SK-N-SH treated with all-trans-retinoic acid at 6 μM for 48 hours (cell line): Measurements from ENCODE around the gene NR4A2.
A peak's percentile ranks its signal among the peaks of the same experiment; 100 is the strongest.

Experiments
- ATAC-seq: fragments of 200-7000 bp; cut with Tn5 transposase; 3 replicates; pipeline ENCODE4 v1.9.1; 2020; ENCODE audit warnings: mild to moderate bottlenecking, moderate library complexity
- ARNTL ChIP-seq: fragments of 450-650 bp; formaldehyde crosslinking; IDR thresholded peaks from 2 replicates; pipeline ENCODE4 v1.5.0; 2020; ENCODE audit warnings: low read depth, mild to moderate bottlenecking, moderate library complexity, borderline replicate concordance
- BACH2 ChIP-seq: fragments of 250-450 bp; sonication (Bioruptor Pico); IDR thresholded peaks from 2 replicates; pipeline ENCODE4 v1.9.0; 2021; ENCODE audit warnings: mild to moderate bottlenecking, borderline replicate concordance
- CSDC2 ChIP-seq: fragments of 250-450 bp; sonication (Bioruptor Pico); IDR thresholded peaks from 2 replicates; pipeline ENCODE4 v1.5.0; 2020; ENCODE audit warnings: mild to moderate bottlenecking, moderate library complexity
- ESRRG ChIP-seq: fragments of 250-450 bp; sonication (Bioruptor Pico); IDR thresholded peaks from 2 replicates; pipeline ENCODE4 v1.6.1; 2021; ENCODE audit warnings: mild to moderate bottlenecking
- ISL1 ChIP-seq: fragments of 250-450 bp; sonication (Bioruptor Pico); IDR thresholded peaks from 2 replicates; pipeline ENCODE4 v2.1.2; 2022; ENCODE audit warnings: mild to moderate bottlenecking, moderate library complexity
- OSR1 ChIP-seq: fragments of 250-450 bp; sonication (Bioruptor Pico); IDR thresholded peaks from 2 replicates; pipeline ENCODE4 v1.8.0; 2022; ENCODE audit warnings: moderate library complexity, mild to moderate bottlenecking, inconsistent platforms
- PPARA ChIP-seq: fragments of 250-450 bp; sonication (Bioruptor Pico); IDR thresholded peaks from 2 replicates; pipeline ENCODE4 v1.5.0; 2020; ENCODE audit warnings: mild to moderate bottlenecking, borderline replicate concordance
- RARB ChIP-seq: fragments of 250-450 bp; sonication (Bioruptor Pico); IDR thresholded peaks from 2 replicates; pipeline ENCODE4 v1.8.0; 2021; ENCODE audit warnings: mild to moderate bottlenecking, moderate library complexity
- SNAI2 ChIP-seq: fragments of 250-450 bp; sonication (Bioruptor Pico); IDR thresholded peaks from 2 replicates; pipeline ENCODE4 v1.5.0; 2020; ENCODE audit warnings: mild to moderate bottlenecking, moderate library complexity
- TCF4 ChIP-seq: fragments of 250-450 bp; sonication (Bioruptor Pico); IDR thresholded peaks from 2 replicates; pipeline ENCODE4 v1.8.0; 2021; ENCODE audit warnings: mild to moderate bottlenecking, moderate library complexity, borderline replicate concordance
- TOX ChIP-seq: fragments of 250-450 bp; sonication (Bioruptor Pico); IDR thresholded peaks from 2 replicates; pipeline ENCODE4 v1.8.0; 2021; ENCODE audit warnings: mild to moderate bottlenecking, moderate library complexity, borderline replicate concordance
- ZFP30 ChIP-seq: fragments of 450-650 bp; formaldehyde crosslinking; IDR thresholded peaks from 2 replicates; pipeline ENCODE4 v1.5.0; 2022; ENCODE audit warnings: mild to moderate bottlenecking, moderate library complexity
- ZNF565 ChIP-seq: fragments of 450-650 bp; formaldehyde crosslinking; conservative IDR thresholded peaks from 2 replicates; pipeline ENCODE4 v1.5.0; 2020; ENCODE audit warnings: low read depth, mild to moderate bottlenecking, moderate library complexity
- ZNF70 ChIP-seq: fragments of 450-650 bp; formaldehyde crosslinking; IDR thresholded peaks from 2 replicates; pipeline ENCODE4 v1.5.0; 2020; ENCODE audit warnings: mild to moderate bottlenecking, moderate library complexity
- ZNF8 ChIP-seq: fragments of 450-650 bp; formaldehyde crosslinking; IDR thresholded peaks from 2 replicates; pipeline ENCODE4 v1.5.0; 2020; ENCODE audit warnings: mild to moderate bottlenecking, moderate library complexity
- TF ChIP-seq, protein P1 (sequence below): fragments of 250-450 bp; sonication (Bioruptor Pico); IDR thresholded peaks from 2 replicates; pipeline ENCODE4 v1.5.1; 2020; ENCODE audit warnings: low read depth, mild to moderate bottlenecking, moderate library complexity
- TF ChIP-seq, protein P2 (sequence below): fragments of 250-450 bp; sonication (Bioruptor Pico); IDR thresholded peaks from 2 replicates; pipeline ENCODE4 v1.8.0; 2020; ENCODE audit warnings: mild to moderate bottlenecking, moderate library complexity, borderline replicate concordance
- TF ChIP-seq, protein P3 (sequence below): fragments of 250-450 bp; sonication (Bioruptor Pico); IDR thresholded peaks from 2 replicates; pipeline ENCODE4 v1.5.1; 2021; ENCODE audit warnings: mild to moderate bottlenecking, moderate library complexity
- TF ChIP-seq, protein P4 (sequence below): fragments of 250-450 bp; sonication (Bioruptor Pico); IDR thresholded peaks from 2 replicates; pipeline ENCODE4 v1.8.0; 2021; ENCODE audit warnings: low read depth, mild to moderate bottlenecking, moderate library complexity, borderline replicate concordance
- TF ChIP-seq, protein P5 (sequence below): fragments of 250-450 bp; sonication (Bioruptor Pico); IDR thresholded peaks from 2 replicates; pipeline ENCODE4 v1.5.0; 2020; ENCODE audit warnings: mild to moderate bottlenecking, moderate library complexity

The NR4A2 gene

DNA sequence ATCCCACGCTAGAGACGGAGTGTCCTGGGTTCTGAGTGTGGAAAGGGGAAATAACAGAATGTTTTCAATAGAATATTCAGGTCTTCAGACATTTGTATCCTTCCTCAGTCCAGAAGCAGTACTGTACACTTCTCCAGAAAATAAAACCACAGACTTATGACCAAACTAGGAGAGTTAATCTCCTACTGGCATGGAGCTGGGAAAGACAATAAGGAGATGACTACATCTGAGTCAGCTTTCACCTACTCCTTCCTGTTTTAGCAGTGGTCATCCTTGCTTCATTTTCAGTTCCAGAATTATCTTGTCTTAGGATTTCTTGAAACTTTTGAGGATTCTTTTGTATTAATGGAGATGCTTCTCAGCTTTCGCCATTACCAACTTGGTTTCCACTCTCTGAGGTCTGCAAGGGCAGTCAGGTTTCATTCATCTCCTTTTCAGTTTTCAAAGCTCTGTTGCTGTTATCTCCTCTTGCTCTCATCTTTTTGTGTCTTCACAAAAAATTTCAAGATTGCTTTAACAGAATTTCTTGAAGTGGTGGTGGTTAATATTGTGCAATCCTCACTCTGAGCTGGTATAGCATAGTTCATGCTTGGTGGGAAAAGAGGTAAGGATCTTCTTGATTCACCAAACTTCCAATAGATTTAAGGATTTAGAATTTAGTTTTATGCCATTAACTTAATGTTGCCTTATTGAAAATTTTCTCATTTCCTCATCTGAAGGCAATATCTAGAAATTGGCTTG, 23.7 kb upstream of the NR4A2 start:
- ATAC-seq, result no peak
- TF ChIP-seq ZNF8 (CRISPR knock-in tag), result no peak
- TF ChIP-seq, protein P1, sequence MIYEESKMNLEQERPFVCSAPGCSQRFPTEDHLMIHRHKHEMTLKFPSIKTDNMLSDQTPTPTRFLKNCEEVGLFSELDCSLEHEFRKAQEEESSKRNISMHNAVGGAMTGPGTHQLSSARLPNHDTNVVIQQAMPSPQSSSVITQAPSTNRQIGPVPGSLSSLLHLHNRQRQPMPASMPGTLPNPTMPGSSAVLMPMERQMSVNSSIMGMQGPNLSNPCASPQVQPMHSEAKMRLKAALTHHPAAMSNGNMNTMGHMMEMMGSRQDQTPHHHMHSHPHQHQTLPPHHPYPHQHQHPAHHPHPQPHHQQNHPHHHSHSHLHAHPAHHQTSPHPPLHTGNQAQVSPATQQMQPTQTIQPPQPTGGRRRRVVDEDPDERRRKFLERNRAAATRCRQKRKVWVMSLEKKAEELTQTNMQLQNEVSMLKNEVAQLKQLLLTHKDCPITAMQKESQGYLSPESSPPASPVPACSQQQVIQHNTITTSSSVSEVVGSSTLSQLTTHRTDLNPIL (CRISPR knock-in tag), result no peak
- no peak for TF ChIP-seq PPARA (CRISPR knock-in tag)
- no peak for TF ChIP-seq SNAI2 (CRISPR knock-in tag)
- TF ChIP-seq ISL1 (CRISPR knock-in tag), result no peak
- no peak for TF ChIP-seq TCF4 (CRISPR knock-in tag)
- TF ChIP-seq ZNF70 (CRISPR knock-in tag), result no peak
- no peak for TF ChIP-seq ESRRG (CRISPR knock-in tag)
- TF ChIP-seq, protein P2, sequence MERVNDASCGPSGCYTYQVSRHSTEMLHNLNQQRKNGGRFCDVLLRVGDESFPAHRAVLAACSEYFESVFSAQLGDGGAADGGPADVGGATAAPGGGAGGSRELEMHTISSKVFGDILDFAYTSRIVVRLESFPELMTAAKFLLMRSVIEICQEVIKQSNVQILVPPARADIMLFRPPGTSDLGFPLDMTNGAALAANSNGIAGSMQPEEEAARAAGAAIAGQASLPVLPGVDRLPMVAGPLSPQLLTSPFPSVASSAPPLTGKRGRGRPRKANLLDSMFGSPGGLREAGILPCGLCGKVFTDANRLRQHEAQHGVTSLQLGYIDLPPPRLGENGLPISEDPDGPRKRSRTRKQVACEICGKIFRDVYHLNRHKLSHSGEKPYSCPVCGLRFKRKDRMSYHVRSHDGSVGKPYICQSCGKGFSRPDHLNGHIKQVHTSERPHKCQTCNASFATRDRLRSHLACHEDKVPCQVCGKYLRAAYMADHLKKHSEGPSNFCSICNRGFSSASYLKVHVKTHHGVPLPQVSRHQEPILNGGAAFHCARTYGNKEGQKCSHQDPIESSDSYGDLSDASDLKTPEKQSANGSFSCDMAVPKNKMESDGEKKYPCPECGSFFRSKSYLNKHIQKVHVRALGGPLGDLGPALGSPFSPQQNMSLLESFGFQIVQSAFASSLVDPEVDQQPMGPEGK (CRISPR knock-in tag), result no peak
- TF ChIP-seq ZNF565 (CRISPR knock-in tag), result no peak
- TF ChIP-seq, protein P3, sequence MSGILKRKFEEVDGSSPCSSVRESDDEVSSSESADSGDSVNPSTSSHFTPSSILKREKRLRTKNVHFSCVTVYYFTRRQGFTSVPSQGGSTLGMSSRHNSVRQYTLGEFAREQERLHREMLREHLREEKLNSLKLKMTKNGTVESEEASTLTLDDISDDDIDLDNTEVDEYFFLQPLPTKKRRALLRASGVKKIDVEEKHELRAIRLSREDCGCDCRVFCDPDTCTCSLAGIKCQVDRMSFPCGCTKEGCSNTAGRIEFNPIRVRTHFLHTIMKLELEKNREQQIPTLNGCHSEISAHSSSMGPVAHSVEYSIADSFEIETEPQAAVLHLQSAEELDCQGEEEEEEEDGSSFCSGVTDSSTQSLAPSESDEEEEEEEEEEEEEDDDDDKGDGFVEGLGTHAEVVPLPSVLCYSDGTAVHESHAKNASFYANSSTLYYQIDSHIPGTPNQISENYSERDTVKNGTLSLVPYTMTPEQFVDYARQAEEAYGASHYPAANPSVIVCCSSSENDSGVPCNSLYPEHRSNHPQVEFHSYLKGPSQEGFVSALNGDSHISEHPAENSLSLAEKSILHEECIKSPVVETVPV (CRISPR knock-in tag), result no peak
- no peak for TF ChIP-seq TOX (CRISPR knock-in tag)
- no peak for TF ChIP-seq ZFP30 (CRISPR knock-in tag)
- TF ChIP-seq, protein P4, sequence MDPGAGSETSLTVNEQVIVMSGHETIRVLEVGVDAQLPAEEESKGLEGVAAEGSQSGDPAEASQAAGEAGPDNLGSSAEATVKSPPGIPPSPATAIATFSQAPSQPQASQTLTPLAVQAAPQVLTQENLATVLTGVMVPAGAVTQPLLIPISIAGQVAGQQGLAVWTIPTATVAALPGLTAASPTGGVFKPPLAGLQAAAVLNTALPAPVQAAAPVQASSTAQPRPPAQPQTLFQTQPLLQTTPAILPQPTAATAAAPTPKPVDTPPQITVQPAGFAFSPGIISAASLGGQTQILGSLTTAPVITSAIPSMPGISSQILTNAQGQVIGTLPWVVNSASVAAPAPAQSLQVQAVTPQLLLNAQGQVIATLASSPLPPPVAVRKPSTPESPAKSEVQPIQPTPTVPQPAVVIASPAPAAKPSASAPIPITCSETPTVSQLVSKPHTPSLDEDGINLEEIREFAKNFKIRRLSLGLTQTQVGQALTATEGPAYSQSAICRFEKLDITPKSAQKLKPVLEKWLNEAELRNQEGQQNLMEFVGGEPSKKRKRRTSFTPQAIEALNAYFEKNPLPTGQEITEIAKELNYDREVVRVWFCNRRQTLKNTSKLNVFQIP, result no peak
- TF ChIP-seq BACH2 (CRISPR knock-in tag), result no peak

DNA sequence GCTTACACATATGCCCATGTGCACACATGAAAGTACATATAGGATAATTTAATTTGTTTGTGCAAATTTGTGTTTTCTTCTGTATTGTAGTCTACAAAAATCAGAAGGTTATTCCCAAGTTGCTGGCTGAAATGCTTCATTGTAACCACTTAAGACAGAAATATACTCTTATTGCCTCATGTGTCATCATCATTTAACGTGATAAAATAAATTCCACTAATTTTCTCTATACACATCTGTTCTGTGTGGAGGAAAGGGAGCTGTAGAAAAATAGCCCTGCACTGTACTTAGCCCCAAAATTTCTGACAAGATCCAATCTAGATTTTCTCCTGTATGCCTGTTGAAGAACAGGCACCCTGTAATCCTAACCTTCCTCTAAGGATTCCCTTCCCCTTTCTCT, 20.4 kb upstream of the NR4A2 start:
- ATAC-seq, result peak; percentile 69
- TF ChIP-seq ZNF70 (CRISPR knock-in tag) (no peak), ZNF565 (CRISPR knock-in tag) (no peak), ISL1 (CRISPR knock-in tag) (no peak), CSDC2 (CRISPR knock-in tag) (no peak), RARB (no peak), PPARA (CRISPR knock-in tag) (no peak), ZFP30 (CRISPR knock-in tag) (no peak), ZNF8 (CRISPR knock-in tag) (no peak), ESRRG (CRISPR knock-in tag) (no peak), ARNTL (CRISPR knock-in tag) (no peak), OSR1 (no peak), TOX (CRISPR knock-in tag) (no peak), TCF4 (CRISPR knock-in tag) (no peak)
- TF ChIP-seq, protein P4, result no peak
- TF ChIP-seq, protein P1 (CRISPR knock-in tag), result no peak
- TF ChIP-seq, protein P5, sequence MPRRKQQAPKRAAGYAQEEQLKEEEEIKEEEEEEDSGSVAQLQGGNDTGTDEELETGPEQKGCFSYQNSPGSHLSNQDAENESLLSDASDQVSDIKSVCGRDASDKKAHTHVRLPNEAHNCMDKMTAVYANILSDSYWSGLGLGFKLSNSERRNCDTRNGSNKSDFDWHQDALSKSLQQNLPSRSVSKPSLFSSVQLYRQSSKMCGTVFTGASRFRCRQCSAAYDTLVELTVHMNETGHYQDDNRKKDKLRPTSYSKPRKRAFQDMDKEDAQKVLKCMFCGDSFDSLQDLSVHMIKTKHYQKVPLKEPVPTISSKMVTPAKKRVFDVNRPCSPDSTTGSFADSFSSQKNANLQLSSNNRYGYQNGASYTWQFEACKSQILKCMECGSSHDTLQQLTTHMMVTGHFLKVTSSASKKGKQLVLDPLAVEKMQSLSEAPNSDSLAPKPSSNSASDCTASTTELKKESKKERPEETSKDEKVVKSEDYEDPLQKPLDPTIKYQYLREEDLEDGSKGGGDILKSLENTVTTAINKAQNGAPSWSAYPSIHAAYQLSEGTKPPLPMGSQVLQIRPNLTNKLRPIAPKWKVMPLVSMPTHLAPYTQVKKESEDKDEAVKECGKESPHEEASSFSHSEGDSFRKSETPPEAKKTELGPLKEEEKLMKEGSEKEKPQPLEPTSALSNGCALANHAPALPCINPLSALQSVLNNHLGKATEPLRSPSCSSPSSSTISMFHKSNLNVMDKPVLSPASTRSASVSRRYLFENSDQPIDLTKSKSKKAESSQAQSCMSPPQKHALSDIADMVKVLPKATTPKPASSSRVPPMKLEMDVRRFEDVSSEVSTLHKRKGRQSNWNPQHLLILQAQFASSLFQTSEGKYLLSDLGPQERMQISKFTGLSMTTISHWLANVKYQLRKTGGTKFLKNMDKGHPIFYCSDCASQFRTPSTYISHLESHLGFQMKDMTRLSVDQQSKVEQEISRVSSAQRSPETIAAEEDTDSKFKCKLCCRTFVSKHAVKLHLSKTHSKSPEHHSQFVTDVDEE, result no peak
- TF ChIP-seq, protein P2 (CRISPR knock-in tag), result no peak
